Peyer's patch (tissue), 4 donors: ENCODE measurements around the gene HDAC11. TPM values are rescaled to one million over a fixed set of nuclear protein-coding genes. Genes with fewer than 3 reads are reported as not detected.

ENCODE experiments used
- DNase-seq, 3 donors: peaks; one replicate each; pipeline ENCODE4 v3.0.0-alpha.2; 2017 to 2019
- H3K27ac ChIP-seq, 4 donors: fragments of 200-600 bp; sonication (generic); one replicate each; pipeline ENCODE4 v1.5.1; 2016 to 2019
- H3K27me3 ChIP-seq, 2 donors: fragments of 200-600 bp; sonication (generic); one replicate each; pipeline ENCODE4 v1.5.1; 2019
- H3K36me3 ChIP-seq, 3 donors: fragments of 200-600 bp; sonication (generic); one replicate each; pipeline ENCODE4 v1.5.1; 2016 to 2019
- H3K4me1 ChIP-seq, 4 donors: fragments of 200-600 bp; sonication (generic); one replicate each; pipeline ENCODE4 v1.5.1; 2016 to 2019
- H3K4me3 ChIP-seq, 4 donors: fragments of 200-600 bp; sonication (generic); 1 replicate in 3 of 4; 2 replicates in 1 of 4; pipeline ENCODE4 v1.5.1; 2016 to 2019; ENCODE audit warnings: mild to moderate bottlenecking in 1 of 4
- H3K9me3 ChIP-seq, 4 donors: fragments of 200-600 bp; sonication (generic); one replicate each; pipeline ENCODE4 v1.5.1; 2016 to 2019; ENCODE audit warnings: mild to moderate bottlenecking in 1 of 4
- POLR2A ChIP-seq, 2 donors: fragments of 450-650 bp; IDR thresholded peaks; one replicate each; pipeline ENCODE4 v1.5.1; 2017; ENCODE audit warnings: antibody characterized with exemption in 2 of 2, mild to moderate bottlenecking in 2 of 2, moderate library complexity in 2 of 2
- total RNA-seq, 4 donors: library from RNA; depleted of rRNA; stranded (reverse); fragments of >200 nt; gene quantifications; one replicate each; pipeline ENCODE4 v1.1.0, GENCODE V29; 2016
- TF ChIP-seq, protein P1 (sequence below), 6 experiments: fragments of 450-650 bp in 4 of 6; fragments of 200-600 bp in 2 of 6; sonication (generic) in 1 of 6; IDR thresholded peaks; one replicate each; pipeline ENCODE4 v1.5.1; 2017 to 2019; ENCODE audit warnings: antibody characterized with exemption in 6 of 6, mild to moderate bottlenecking in 3 of 6, moderate library complexity in 1 of 6

Gene HDAC11
- total RNA-seq, 4 donors from 2014 or later: 17.7 to 28.5 (median 21.3) TPM

- TF ChIP-seq, protein P1, sequence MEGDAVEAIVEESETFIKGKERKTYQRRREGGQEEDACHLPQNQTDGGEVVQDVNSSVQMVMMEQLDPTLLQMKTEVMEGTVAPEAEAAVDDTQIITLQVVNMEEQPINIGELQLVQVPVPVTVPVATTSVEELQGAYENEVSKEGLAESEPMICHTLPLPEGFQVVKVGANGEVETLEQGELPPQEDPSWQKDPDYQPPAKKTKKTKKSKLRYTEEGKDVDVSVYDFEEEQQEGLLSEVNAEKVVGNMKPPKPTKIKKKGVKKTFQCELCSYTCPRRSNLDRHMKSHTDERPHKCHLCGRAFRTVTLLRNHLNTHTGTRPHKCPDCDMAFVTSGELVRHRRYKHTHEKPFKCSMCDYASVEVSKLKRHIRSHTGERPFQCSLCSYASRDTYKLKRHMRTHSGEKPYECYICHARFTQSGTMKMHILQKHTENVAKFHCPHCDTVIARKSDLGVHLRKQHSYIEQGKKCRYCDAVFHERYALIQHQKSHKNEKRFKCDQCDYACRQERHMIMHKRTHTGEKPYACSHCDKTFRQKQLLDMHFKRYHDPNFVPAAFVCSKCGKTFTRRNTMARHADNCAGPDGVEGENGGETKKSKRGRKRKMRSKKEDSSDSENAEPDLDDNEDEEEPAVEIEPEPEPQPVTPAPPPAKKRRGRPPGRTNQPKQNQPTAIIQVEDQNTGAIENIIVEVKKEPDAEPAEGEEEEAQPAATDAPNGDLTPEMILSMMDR (IDR thresholded peaks at IDR 0.05): no peak
- TF ChIP-seq POLR2A (IDR thresholded peaks at IDR 0.05): no peak
- H3K27ac ChIP-seq: no peak overlapping the region
- no peak for DNase-seq
- H3K9me3 ChIP-seq: no peaks in the 10 kb centered on the region
- no peaks in the 10 kb centered on the region for H3K27me3 ChIP-seq
- H3K4me3 ChIP-seq: no peak overlapping the region
- H3K36me3 ChIP-seq: no peaks in the 10 kb centered on the region
- H3K4me1 ChIP-seq: no peaks in the 10 kb centered on the region
These were observed 49.3 kb downstream of the HDAC11 start for GRCh38 chr3:13529196-13530112.

DNA sequence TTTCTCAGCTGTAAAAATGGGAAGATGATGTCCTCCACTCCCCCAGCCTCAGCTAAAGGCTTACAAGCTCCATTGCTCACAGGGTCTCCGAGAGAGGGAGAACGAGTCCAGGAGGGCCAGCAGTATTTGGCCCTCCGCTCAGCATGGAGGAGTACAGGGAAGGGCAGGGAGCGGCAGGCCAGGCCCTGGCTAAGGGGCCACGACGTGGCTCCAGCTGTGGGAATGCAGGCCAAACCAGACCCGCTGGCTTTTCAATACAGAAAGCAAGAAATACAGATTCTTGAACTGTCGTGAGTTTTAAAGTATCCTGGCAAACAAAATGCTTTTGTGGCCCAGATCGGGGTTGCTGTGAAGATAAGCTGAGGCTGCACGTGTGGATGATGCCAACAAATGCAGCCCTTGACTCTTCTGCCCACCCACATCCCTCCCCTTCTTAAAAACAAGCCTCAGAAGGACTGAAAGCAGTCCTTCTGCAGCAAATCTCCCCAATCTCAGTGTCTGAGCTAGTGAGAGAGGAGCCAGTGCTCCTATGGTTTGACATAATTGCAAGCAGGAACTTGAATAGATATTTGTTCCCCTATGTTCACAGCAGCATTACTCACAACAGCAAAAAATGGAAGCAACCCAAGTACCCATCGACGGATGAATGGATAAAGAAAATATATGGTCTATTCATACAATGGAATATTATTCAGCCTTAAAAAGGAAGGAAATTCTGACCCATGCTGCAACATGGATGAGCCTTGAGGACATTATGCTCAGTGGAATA, 50.3 kb downstream of the HDAC11 start:
- H3K4me3 ChIP-seq: no peak overlapping the region
- TF ChIP-seq, protein P1 (IDR thresholded peaks at IDR 0.05): no peak
- no peak for TF ChIP-seq POLR2A (IDR thresholded peaks at IDR 0.05)
- H3K9me3 ChIP-seq: no peaks in the 10 kb centered on the region
- H3K27ac ChIP-seq: no peak overlapping the region
- no peaks in the 10 kb centered on the region for H3K36me3 ChIP-seq
- no peaks in the 10 kb centered on the region for H3K4me1 ChIP-seq
- H3K27me3 ChIP-seq: no peaks in the 10 kb centered on the region
- DNase-seq: no peak

- Histone ChIP-seq H3K4me1 (no peaks in the 10 kb centered on the region), H3K36me3 (no peaks in the 10 kb centered on the region), H3K27ac (no peak overlapping the region), H3K9me3 (no peaks in the 10 kb centered on the region), H3K27me3 (no peaks in the 10 kb centered on the region), H3K4me3 (no peak overlapping the region)
- DNase-seq: no peak
- TF ChIP-seq, protein P1 (IDR thresholded peaks at IDR 0.05): no peak
- TF ChIP-seq POLR2A (IDR thresholded peaks at IDR 0.05): no peak
These were observed 52.0 kb downstream of the HDAC11 start for GRCh38 chr3:13532085-13532484.

- DNase-seq: no peak
- H3K4me1 ChIP-seq: no peaks in the 10 kb centered on the region
- no peaks in the 10 kb centered on the region for H3K36me3 ChIP-seq
- H3K27me3 ChIP-seq: no peaks in the 10 kb centered on the region
- no peak for TF ChIP-seq POLR2A (IDR thresholded peaks at IDR 0.05)
- TF ChIP-seq, protein P1 (IDR thresholded peaks at IDR 0.05): no peak
- H3K9me3 ChIP-seq: no peaks in the 10 kb centered on the region
- no peak overlapping the region for H3K4me3 ChIP-seq
- H3K27ac ChIP-seq: no peak overlapping the region
These were observed 52.5 kb downstream of the HDAC11 start for GRCh38 chr3:13532631-13533030.

DNA sequence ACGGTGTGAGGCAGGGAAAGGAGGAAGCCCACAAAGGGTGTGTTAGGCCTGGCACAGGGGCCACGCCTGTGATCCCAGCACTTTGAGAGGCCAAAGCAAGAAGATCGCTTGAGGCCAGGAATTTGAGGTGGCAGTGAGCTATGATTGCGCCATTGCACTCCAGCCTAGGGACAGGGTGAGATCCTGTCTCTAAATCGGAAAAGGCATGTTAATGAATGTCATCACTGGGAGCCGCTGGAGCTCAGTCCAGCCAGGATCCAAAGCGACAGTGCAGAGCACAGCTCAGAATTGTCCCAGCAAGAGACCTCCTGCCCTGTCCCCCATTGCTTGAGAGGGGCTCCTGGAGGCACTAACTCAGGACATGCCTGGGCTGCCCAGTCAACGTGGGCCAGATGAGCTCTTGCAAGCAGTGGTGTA, 53.8 kb downstream of the HDAC11 start:
- no peaks in the 10 kb centered on the region for H3K36me3 ChIP-seq
- no peak for DNase-seq
- no peak overlapping the region for H3K27ac ChIP-seq
- no peaks in the 10 kb centered on the region for H3K27me3 ChIP-seq
- H3K9me3 ChIP-seq: no peaks in the 10 kb centered on the region
- TF ChIP-seq, protein P1 (IDR thresholded peaks at IDR 0.05): no peak
- TF ChIP-seq POLR2A (IDR thresholded peaks at IDR 0.05): no peak
- no peaks in the 10 kb centered on the region for H3K4me1 ChIP-seq
- no peak overlapping the region for H3K4me3 ChIP-seq
